Smooth muscle cell (in vitro differentiated cells): Measurements from ENCODE around the gene SPAG16. TPM values are rescaled to one million over a fixed set of nuclear protein-coding genes. Genes with fewer than 3 reads are reported as not detected.

ENCODE experiments used
- DNase-seq: peaks from one replicate; lab custom pipeline; 2025; ENCODE audit not compliant: unreplicated experiment; lab: John Stamatoyannopoulos, UW
- H2AFZ ChIP-seq: fragments of 200-600 bp; sonication (generic); 2 replicates; pipeline ENCODE4 v1.6.0; 2016; ENCODE audit warnings: antibody characterized with exemption, low read depth, mild to moderate bottlenecking
- H3F3A ChIP-seq: fragments of 200-600 bp; sonication (generic); 2 replicates; pipeline ENCODE4 v1.6.0; 2017; ENCODE audit warnings: antibody characterized with exemption, low read depth
- H3K27ac ChIP-seq: fragments of 200-600 bp; sonication (generic); 2 replicates; pipeline ENCODE4 v1.5.1; 2016; ENCODE audit warnings: low read depth, mild to moderate bottlenecking
- H3K27me3 ChIP-seq: fragments of 200-600 bp; sonication (generic); 2 replicates; pipeline ENCODE4 v1.6.1; 2016; ENCODE audit warnings: low read depth, mild to moderate bottlenecking
- H3K36me3 ChIP-seq: fragments of 200-600 bp; sonication (generic); 2 replicates; pipeline ENCODE4 v1.5.1; 2016; ENCODE audit warnings: low read depth
- H3K4me1 ChIP-seq: fragments of 200-600 bp; sonication (generic); 2 replicates; pipeline ENCODE4 v1.5.1; 2016; ENCODE audit warnings: low read depth
- H3K4me2 ChIP-seq: fragments of 200-600 bp; sonication (generic); 2 replicates; pipeline ENCODE4 v1.6.0; 2016; ENCODE audit warnings: mild to moderate bottlenecking
- H3K4me3 ChIP-seq: fragments of 200-600 bp; sonication (generic); 2 replicates; pipeline ENCODE4 v1.5.1; 2016; ENCODE audit warnings: mild to moderate bottlenecking
- H3K79me2 ChIP-seq: fragments of 200-600 bp; sonication (generic); 2 replicates; pipeline ENCODE4 v1.6.0; 2016; ENCODE audit warnings: low read depth, mild to moderate bottlenecking
- H3K9ac ChIP-seq: fragments of 200-600 bp; sonication (generic); 2 replicates; pipeline ENCODE4 v1.6.0; 2016; ENCODE audit warnings: low read depth
- H3K9me3 ChIP-seq: fragments of 200-600 bp; sonication (generic); replicated peaks from 2 replicates; pipeline ENCODE4 v1.5.1; 2016; ENCODE audit warnings: low read depth
- H4K20me1 ChIP-seq: fragments of 200-600 bp; sonication (generic); 2 replicates; pipeline ENCODE4 v1.6.0; 2016; ENCODE audit warnings: low read depth
- CTCF ChIP-seq: fragments of 200-600 bp; sonication (generic); IDR thresholded peaks from 2 replicates; pipeline ENCODE4 v1.5.1; 2017; ENCODE audit warnings: borderline replicate concordance, mild to moderate bottlenecking, antibody characterized with exemption; ENCODE audit not compliant: insufficient read depth, poor library complexity, severe bottlenecking
- WGBS: methylation state at CpG from one replicate; pipeline ENCODE4 v1.1.7; 2016; ENCODE audit warnings: low lambda C conversion rate; 5-methylcytosine and 5-hydroxymethylcytosine counted together
- polyA plus RNA-seq: library from polyadenylated mRNA; unstranded; fragments of >200 nt; fragmentation: Nextera tagmentation; extraction: Ambion mirVana; gene quantifications from 2 replicates; pipeline ENCODE4 v1.2.1, GENCODE V29; 2016
- total RNA-seq: library from RNA; depleted of rRNA; stranded (reverse); fragments of >200 nt; gene quantifications from 2 replicates; pipeline ENCODE4 v1.2.3, GENCODE V29; 2014

Gene SPAG16
- total and polyA plus RNA-seq, 2 experiments from 2014 or later: 32.1 to 40.6 TPM

- Histone ChIP-seq H3K27me3 (no peaks in the 10 kb centered on the region), H3K27ac (no peak overlapping the region), H3F3A (no peaks in the 10 kb centered on the region), H3K79me2 (no peaks in the 10 kb centered on the region), H3K4me1 (no peaks in the 10 kb centered on the region), H3K9ac (no peak overlapping the region), H3K36me3 (no peaks in the 10 kb centered on the region), H2AFZ (no peak overlapping the region), H3K4me3 (no peak overlapping the region), H3K9me3 (no peaks in the 10 kb centered on the region), H3K4me2 (no peak overlapping the region), H4K20me1 (no peaks in the 10 kb centered on the region)
- WGBS: 92% methylated on average over 3 of the region's 3 CpGs
- DNase-seq: no peak
- no peak for TF ChIP-seq CTCF
Measured at GRCh38 chr2:213792045-213792444, 507.8 kb downstream of the SPAG16 start.

- H3K79me2 ChIP-seq: no peaks in the 10 kb centered on the region
- 84% methylated on average over 1 of the region's 1 CpG for WGBS
- DNase-seq: no peak
- no peaks in the 10 kb centered on the region for H3K4me1 ChIP-seq
- H3K4me2 ChIP-seq: no peak overlapping the region
- no peaks in the 10 kb centered on the region for H3K9me3 ChIP-seq
- H3K36me3 ChIP-seq: no peaks in the 10 kb centered on the region
- no peaks in the 10 kb centered on the region for H4K20me1 ChIP-seq
- H3K27ac ChIP-seq: no peak overlapping the region
- H3K4me3 ChIP-seq: no peak overlapping the region
- H3K27me3 ChIP-seq: no peaks in the 10 kb centered on the region
- no peak overlapping the region for H3K9ac ChIP-seq
- no peak overlapping the region for H2AFZ ChIP-seq
- H3F3A ChIP-seq: no peaks in the 10 kb centered on the region
- TF ChIP-seq CTCF: peak; percentile 55
Measured at GRCh38 chr2:213806125-213806726, 522.0 kb downstream of the SPAG16 start.

GRCh38 chr2:213816583-213816982, 532.3 kb downstream of the SPAG16 start:
- TF ChIP-seq CTCF: no peak
- Histone ChIP-seq H3F3A (no peaks in the 10 kb centered on the region), H3K79me2 (no peaks in the 10 kb centered on the region), H2AFZ (no peak overlapping the region), H3K27me3 (no peaks in the 10 kb centered on the region), H3K4me2 (no peak overlapping the region), H4K20me1 (no peaks in the 10 kb centered on the region), H3K9me3 (no peaks in the 10 kb centered on the region), H3K4me3 (no peak overlapping the region), H3K27ac (no peak overlapping the region), H3K4me1 (no peaks in the 10 kb centered on the region), H3K9ac (no peak overlapping the region), H3K36me3 (no peaks in the 10 kb centered on the region)
- DNase-seq: no peak

- Histone ChIP-seq H3K36me3 (no peaks in the 10 kb centered on the region), H3K4me2 (no peak overlapping the region), H3K4me1 (no peaks in the 10 kb centered on the region), H3K9ac (no peak overlapping the region), H3K9me3 (no peaks in the 10 kb centered on the region), H3K4me3 (no peak overlapping the region), H3K79me2 (no peaks in the 10 kb centered on the region), H3K27me3 (no peaks in the 10 kb centered on the region), H3F3A (no peaks in the 10 kb centered on the region), H3K27ac (no peak overlapping the region), H2AFZ (no peak overlapping the region), H4K20me1 (no peaks in the 10 kb centered on the region)
- TF ChIP-seq CTCF: no peak
- no peak for DNase-seq
- WGBS: 68% methylated on average over 1 of the region's 1 CpG
Measured at GRCh38 chr2:213818436-213818835, 534.2 kb downstream of the SPAG16 start.
